OCI-LY3 (cell line): ENCODE measurements around the gene NTNG1.

Experiments
- H2AFZ ChIP-seq: fragments of 200-600, 300-600 bp; shearing (Covaris generic); 2 replicates; pipeline ENCODE4 v1.6.0; 2014; ENCODE audit warnings: antibody characterized with exemption, low read depth, low read length
- H3K27ac ChIP-seq: fragments of 200-600, 300-600 bp; sonication (generic); 2 replicates; pipeline ENCODE4 v1.5.1; 2014; ENCODE audit warnings: mild to moderate bottlenecking, low read length, moderate library complexity, mixed read lengths
- H3K27me3 ChIP-seq: fragments of 200-600, 300-600 bp; sonication (generic); 2 replicates; pipeline ENCODE4 v1.6.1; 2014; ENCODE audit warnings: low read depth, low read length, mixed read lengths
- H3K36me3 ChIP-seq: fragments of 200-600, 300-600 bp; sonication (generic); replicated peaks from 2 replicates; pipeline ENCODE3; 2014; ENCODE audit warnings: low read depth, low read length, mixed read lengths
- H3K4me1 ChIP-seq: fragments of 300-600, 200-600 bp; sonication (generic); 2 replicates; pipeline ENCODE4 v1.6.1; 2014; ENCODE audit warnings: low read length, mixed read lengths
- H3K4me2 ChIP-seq: fragments of 200-600, 300-600 bp; sonication (generic); 2 replicates; pipeline ENCODE4 v1.6.1; 2014; ENCODE audit warnings: low read length, mixed read lengths
- H3K4me3 ChIP-seq: fragments of 300-600, 200-600 bp; sonication (generic); 2 replicates; pipeline ENCODE4 v1.5.1; 2014; ENCODE audit warnings: antibody characterized with exemption, mild to moderate bottlenecking, low read length, moderate library complexity
- H3K79me2 ChIP-seq: fragments of 300-600, 200-600 bp; shearing (Covaris generic); 2 replicates; pipeline ENCODE4 v1.6.1; 2014; ENCODE audit warnings: mild to moderate bottlenecking, low read length, mixed read lengths
- H3K9ac ChIP-seq: fragments of 300-600, 200-600 bp; shearing (Covaris generic); 2 replicates; pipeline ENCODE4 v1.6.0; 2014; ENCODE audit warnings: mild to moderate bottlenecking, low read length, moderate library complexity
- H3K9me3 ChIP-seq: fragments of 200-600, 300-600 bp; shearing (Covaris generic); 2 replicates; pipeline ENCODE4 v1.6.1; 2014; ENCODE audit warnings: low read length, mixed read lengths; ENCODE audit not compliant: insufficient read depth
- H4K20me1 ChIP-seq: fragments of 200-600, 300-600 bp; sonication (generic); 2 replicates; pipeline ENCODE4 v1.6.1; 2016; ENCODE audit warnings: low read length, mixed read lengths; ENCODE audit not compliant: insufficient read depth
- CTCF ChIP-seq: fragments of 200-600, 300-600 bp; sonication (generic); IDR thresholded peaks from 2 replicates; pipeline ENCODE4 v1.5.1; 2014; ENCODE audit warnings: antibody characterized with exemption, low read length, low read depth
- EZH2phosphoT487 ChIP-seq: fragments of 200-600 bp; shearing (Covaris generic); IDR thresholded peaks from 2 replicates; pipeline ENCODE4 v1.6.1; 2018; ENCODE audit warnings: antibody characterized with exemption, mixed run types, low read depth

The NTNG1 gene

GRCh38 chr1:107379826-107380225 lies 239.0 kb downstream of the NTNG1 start:
- Histone ChIP-seq H2AFZ (no peak overlapping the region), H3K79me2 (no peaks in the 10 kb centered on the region), H3K27me3 (no peaks in the 10 kb centered on the region), H3K4me1 (no peaks in the 10 kb centered on the region), H3K4me2 (no peak overlapping the region), H4K20me1 (no peaks in the 10 kb centered on the region), H3K9ac (no peak overlapping the region), H3K27ac (no peak overlapping the region), H3K9me3 (no peaks in the 10 kb centered on the region), H3K36me3 (no peaks in the 10 kb centered on the region), H3K4me3 (no peak overlapping the region)
- TF ChIP-seq EZH2phosphoT487: no peak
- TF ChIP-seq CTCF: no peak

- H3K4me3 ChIP-seq: no peak overlapping the region
- H3K79me2 ChIP-seq: no peaks in the 10 kb centered on the region
- no peak overlapping the region for H3K4me2 ChIP-seq
- no peak overlapping the region for H3K9ac ChIP-seq
- H3K27ac ChIP-seq: no peak overlapping the region
- no peaks in the 10 kb centered on the region for H3K27me3 ChIP-seq
- no peak for TF ChIP-seq CTCF
- no peak for TF ChIP-seq EZH2phosphoT487
- no peak overlapping the region for H2AFZ ChIP-seq
- no peaks in the 10 kb centered on the region for H3K4me1 ChIP-seq
- no peaks in the 10 kb centered on the region for H3K9me3 ChIP-seq
- no peaks in the 10 kb centered on the region for H3K36me3 ChIP-seq
- no peaks in the 10 kb centered on the region for H4K20me1 ChIP-seq
These were observed 248.9 kb downstream of the NTNG1 start for GRCh38 chr1:107389410-107390396.

GRCh38 chr1:107394301-107394700 lies 253.5 kb downstream of the NTNG1 start:
- H2AFZ ChIP-seq: no peak overlapping the region
- TF ChIP-seq CTCF: no peak
- TF ChIP-seq EZH2phosphoT487: no peak
- no peaks in the 10 kb centered on the region for H3K79me2 ChIP-seq

GRCh38 chr1:107401704-107402103 lies 260.9 kb downstream of the NTNG1 start:
- H3K9ac ChIP-seq: no peak overlapping the region
- peaks cover 15% of the 10 kb centered on the region for H3K4me1 ChIP-seq
- no peak overlapping the region for H2AFZ ChIP-seq
- TF ChIP-seq CTCF: no peak
- no peak for TF ChIP-seq EZH2phosphoT487
- no peaks in the 10 kb centered on the region for H3K27me3 ChIP-seq
- no peaks in the 10 kb centered on the region for H3K9me3 ChIP-seq
- no peak overlapping the region for H3K4me3 ChIP-seq
- no peaks in the 10 kb centered on the region for H3K36me3 ChIP-seq
- H3K4me2 ChIP-seq: no peak overlapping the region
- H4K20me1 ChIP-seq: no peaks in the 10 kb centered on the region
- H3K27ac ChIP-seq: no peak overlapping the region
- no peaks in the 10 kb centered on the region for H3K79me2 ChIP-seq

More at GRCh38 chr1:107394301-107394700, 253.5 kb downstream of the NTNG1 start:
- no peaks in the 10 kb centered on the region for H3K4me1 ChIP-seq
- H4K20me1 ChIP-seq: no peaks in the 10 kb centered on the region
- H3K9ac ChIP-seq: no peak overlapping the region
- H3K9me3 ChIP-seq: no peaks in the 10 kb centered on the region
- no peak overlapping the region for H3K27ac ChIP-seq
- no peaks in the 10 kb centered on the region for H3K36me3 ChIP-seq
- H3K4me3 ChIP-seq: no peak overlapping the region
- H3K27me3 ChIP-seq: no peaks in the 10 kb centered on the region
- no peak overlapping the region for H3K4me2 ChIP-seq
